ENCODE results near the gene SLC19A1.

SLC19A1 gene

DNA sequence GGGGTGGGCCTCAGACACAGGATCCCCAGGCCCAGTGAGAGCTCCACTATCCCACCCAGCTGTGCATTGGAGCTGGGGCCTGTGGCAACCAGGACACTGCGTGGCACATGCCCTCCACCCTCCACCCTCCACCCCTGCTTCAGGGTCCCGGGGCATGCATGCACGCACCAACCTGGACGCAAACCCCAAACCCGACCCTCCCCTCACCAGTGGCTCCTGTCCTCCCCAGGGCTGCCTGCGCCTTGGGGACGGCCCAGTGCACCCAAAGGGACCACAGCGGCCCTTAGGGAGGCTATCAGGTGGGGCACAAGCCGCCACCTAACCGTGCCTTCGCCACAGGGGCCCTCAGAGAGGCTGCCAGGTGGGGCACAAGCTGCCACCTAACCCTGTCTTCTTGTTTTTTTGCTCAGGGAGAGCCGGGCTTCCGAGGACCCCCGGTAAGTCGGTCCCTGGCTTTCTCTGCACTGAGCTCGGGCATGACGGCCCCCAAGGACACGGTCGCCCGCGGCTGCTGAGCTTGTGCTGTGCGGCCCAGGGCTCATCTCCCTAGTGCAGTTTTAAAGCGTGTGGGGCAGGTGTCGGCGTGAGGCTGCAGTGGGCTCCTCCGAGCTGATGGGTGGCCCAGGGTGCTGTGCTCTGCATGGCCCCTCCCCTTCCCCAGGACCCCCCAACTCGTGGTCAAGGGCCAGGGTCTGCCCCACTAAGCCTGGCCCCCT is 47.9 kb downstream of the SLC19A1 start:
- TF ChIP-seq ZNF274 (IDR thresholded peaks at IDR 0.05; ENCODE audit: low read depth, low read length) = no peak
- H3K4me3 ChIP-seq (ENCODE audit: low read length) = no peak overlapping the region

DNA sequence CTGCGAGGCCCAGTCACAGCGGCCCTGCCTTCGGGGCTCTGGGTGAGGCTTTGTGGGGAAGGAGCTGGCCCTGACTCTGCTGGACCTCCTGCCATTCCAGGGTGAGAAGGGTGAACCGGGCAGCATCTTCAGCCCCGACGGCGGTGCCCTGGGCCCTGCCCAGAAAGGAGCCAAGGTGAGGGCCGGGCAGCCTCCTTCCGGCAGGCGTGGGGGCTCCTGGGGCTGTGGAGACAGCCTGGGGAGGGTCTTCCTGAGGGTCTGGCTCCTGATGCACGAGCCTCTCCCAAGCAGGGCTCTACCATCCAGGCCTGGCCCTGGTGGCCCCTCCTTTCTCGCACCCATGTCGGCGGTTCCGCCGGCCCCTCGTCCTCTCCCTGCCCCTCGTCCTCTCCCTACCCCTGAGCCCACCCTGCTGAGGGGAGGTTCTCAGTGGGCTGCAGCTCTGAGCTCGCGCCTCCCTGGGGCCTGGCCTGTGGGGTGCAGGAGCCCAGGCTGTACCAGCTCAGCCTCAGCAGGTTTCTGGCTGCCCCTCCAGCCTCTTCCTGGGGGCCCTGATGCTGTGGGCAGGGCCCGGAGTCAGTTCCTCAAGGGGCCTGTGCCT is 48.7 kb downstream of the SLC19A1 start:
- no peak for TF ChIP-seq ZNF274 (IDR thresholded peaks at IDR 0.05; ENCODE audit: low read depth, low read length)
- no peak overlapping the region for H3K4me3 ChIP-seq (ENCODE audit: low read length)

DNA sequence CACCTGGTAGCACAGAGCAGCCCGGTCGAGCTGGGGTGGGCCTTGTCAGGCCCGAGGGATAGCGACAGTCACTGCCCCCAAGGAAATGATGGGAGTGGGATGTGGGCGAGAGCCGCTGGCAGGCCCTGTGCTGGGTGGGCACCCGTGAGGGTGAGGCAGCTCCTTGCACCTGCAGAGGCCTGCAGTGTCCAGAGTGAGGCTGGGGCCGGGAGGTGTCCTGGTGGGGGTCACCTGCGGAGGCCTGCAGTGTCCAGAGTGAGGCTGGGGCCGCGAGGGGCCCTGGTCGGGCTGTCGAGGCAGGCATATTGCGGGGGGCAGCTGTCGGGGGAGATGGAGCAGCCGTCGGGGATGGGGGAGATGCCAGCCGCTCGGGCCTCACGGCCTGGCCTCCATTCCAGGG is 49.5 kb downstream of the SLC19A1 start:
- no peak overlapping the region for H3K4me3 ChIP-seq (ENCODE audit: low read length)
- TF ChIP-seq ZNF274 (IDR thresholded peaks at IDR 0.05; ENCODE audit: low read depth, low read length) = no peak

DNA sequence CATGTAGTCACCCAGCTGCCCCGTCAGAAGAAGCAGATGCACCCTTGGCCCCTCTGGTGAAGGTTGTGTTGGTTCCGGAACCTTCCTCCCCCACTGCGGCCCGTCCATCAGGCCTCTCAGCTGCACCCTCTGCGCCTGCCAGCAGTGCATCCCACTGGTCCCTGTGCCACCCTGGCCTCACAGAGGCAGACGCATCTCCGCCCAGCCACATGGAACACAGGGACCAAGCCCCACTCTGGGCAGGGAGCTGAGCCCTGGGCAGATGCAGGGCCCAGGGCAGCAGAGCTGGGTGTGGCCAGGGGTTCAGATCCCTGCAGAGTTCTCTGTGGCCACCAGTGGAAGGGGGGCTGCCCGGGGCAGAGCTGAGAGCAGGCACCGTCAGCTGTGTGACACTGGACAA is 50.6 kb downstream of the SLC19A1 start:
- H3K4me3 ChIP-seq (ENCODE audit: low read length) = no peak overlapping the region
- TF ChIP-seq ZNF274 (IDR thresholded peaks at IDR 0.05; ENCODE audit: low read depth, low read length) = no peak

DNA sequence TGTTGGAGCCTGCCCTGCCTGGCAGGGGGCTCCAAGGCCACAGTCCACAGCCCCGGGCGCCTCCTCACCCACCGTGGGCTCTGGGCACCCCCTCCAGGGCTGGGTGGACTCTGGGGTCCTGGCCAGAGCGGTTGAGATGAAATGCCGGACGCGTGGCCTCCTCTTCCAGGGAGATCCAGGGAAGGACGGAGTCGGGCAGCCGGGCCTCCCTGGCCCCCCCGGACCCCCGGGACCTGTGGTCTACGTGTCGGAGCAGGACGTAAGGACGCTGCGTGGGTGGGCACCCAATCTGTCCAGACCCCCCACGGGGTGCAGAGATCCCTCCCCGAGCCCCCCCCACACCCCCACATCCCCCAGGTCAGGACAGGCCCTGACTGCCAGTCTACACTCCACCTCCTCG is 51.2 kb downstream of the SLC19A1 start:
- H3K4me3 ChIP-seq (ENCODE audit: low read length) = no peak overlapping the region
- no peak for TF ChIP-seq ZNF274 (IDR thresholded peaks at IDR 0.05; ENCODE audit: low read depth, low read length)

DNA sequence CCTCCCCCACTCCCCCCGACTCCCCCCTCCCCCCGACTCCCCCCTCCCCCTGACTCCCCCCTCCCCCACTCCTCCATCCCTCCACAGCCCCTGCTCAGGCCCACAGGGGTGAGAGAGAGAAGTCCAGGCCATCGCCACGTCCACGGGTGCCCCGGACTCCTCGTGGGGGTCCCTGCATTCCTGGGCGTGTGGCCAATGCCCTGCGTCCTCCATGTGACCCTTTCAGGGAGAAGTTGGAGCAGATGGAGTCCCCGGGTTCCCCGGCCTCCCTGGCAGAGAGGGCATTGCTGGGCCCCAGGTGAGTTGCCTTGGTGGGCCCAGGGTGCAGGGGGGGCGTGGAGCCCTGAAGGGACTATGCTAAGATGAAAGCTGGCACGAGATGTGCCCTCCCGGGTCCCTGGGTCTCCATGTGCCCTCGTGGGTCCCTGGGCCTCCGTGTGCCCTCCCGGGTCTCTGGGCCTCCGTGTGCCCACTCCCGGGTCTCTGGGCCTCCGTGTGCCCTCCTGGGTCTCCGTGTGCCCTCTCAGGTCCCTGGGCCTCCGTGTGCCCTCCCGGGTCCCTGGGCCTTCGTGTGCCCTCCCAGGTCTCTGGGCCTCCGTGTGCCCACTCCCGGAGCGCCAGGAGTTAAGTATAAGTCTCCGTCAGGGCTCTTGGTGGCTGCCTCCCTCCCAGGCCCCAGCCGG is 52.0 kb downstream of the SLC19A1 start:
- no peak overlapping the region for H3K4me3 ChIP-seq (ENCODE audit: low read length)
- TF ChIP-seq ZNF274 (IDR thresholded peaks at IDR 0.05; ENCODE audit: low read depth, low read length) = no peak

DNA sequence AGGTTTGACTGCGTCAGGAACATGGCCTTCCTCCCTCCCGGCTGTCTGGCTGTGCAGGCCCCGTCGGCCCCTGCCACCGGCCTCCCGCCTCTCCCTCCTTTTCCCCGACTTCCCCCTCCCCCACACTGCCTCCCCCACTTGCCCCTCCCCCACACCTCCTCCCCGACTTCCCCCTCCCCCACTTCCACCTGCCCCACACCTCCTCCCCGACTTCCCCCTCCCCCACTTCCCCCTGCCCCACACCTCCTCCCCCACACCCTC is 52.6 kb downstream of the SLC19A1 start:
- no peak for TF ChIP-seq ZNF274 (IDR thresholded peaks at IDR 0.05; ENCODE audit: low read depth, low read length)

DNA sequence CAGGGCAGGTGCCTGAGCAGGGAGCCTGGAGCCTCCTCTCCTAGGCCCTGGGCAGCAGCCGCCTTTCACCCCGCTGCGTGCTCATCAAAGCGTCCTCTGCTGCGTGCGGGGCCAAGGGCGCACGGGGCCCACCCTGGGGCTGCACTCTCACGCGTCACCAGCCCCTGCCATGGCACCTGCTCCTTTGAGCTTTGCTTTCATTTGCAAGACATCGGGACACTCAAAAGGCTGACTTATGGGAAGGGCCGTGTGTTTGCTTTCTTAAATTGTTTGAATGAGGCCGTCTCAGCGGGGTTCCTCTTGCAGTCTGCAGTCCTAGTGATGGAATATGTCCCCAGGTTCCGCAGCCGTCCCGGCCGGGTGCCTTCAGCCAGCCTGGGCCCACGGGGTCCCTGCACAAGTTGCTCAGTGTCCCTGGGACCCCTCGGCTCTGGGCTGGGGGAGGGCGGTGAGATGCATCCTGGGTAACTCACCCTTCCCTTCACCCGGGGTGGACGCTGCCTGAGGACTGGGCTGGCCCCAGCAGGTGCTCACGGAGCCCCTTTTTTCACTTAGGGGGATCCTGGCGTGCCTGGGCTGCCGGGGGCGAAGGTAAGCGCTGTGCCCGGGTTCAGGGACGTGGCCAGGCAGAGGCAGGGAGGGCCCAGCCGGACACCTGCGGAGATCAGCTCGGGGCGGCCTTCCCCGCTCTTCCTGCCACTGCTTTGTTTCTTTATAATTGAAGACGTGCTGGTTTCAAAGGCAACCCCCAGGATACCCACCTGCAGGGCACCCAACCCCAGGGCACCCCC is 53.1 kb downstream of the SLC19A1 start:
- no peak overlapping the region for H3K4me3 ChIP-seq (ENCODE audit: low read length)
- no peak for TF ChIP-seq ZNF274 (IDR thresholded peaks at IDR 0.05; ENCODE audit: low read depth, low read length)

More for the DNA sequence above, 52.6 kb downstream of the SLC19A1 start:
- no peak overlapping the region for H3K4me3 ChIP-seq (ENCODE audit: low read length)

DNA sequence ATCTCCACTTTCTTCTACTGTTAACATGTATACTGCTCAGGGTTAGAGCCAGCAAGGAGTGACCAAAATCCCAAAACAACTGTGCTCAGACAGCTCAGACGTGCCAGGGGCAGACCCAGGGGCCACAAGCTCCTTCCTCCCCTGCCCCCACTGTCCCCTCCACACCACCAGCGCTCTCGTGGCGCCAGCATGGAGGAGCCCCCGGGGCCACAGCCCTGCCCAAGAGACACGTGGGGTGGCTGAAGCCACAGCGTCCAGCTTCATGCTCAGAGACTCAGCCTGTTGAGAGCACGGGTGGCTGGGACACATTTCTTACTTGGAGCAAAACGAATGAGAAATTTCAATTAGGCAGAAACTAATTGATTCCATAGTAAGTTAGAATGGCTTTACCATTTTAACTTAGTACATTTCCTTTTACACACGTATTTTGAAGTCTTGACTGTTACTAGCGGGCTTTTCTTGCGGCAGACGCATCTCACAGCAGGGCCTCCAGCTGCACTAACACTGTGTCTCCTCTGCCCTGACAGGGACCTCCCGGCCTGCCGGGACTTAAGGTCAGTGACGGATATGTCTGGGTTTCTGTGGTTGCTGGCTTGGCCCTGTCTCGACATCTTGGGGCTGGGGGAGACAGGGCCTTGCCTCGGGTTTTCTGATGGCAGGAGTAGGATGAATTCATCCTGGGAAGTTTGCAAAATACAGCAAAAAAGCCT is 54.2 kb downstream of the SLC19A1 start:
- H3K4me3 ChIP-seq (ENCODE audit: low read length) = no peak overlapping the region
- TF ChIP-seq ZNF274 (IDR thresholded peaks at IDR 0.05; ENCODE audit: low read depth, low read length) = no peak

DNA sequence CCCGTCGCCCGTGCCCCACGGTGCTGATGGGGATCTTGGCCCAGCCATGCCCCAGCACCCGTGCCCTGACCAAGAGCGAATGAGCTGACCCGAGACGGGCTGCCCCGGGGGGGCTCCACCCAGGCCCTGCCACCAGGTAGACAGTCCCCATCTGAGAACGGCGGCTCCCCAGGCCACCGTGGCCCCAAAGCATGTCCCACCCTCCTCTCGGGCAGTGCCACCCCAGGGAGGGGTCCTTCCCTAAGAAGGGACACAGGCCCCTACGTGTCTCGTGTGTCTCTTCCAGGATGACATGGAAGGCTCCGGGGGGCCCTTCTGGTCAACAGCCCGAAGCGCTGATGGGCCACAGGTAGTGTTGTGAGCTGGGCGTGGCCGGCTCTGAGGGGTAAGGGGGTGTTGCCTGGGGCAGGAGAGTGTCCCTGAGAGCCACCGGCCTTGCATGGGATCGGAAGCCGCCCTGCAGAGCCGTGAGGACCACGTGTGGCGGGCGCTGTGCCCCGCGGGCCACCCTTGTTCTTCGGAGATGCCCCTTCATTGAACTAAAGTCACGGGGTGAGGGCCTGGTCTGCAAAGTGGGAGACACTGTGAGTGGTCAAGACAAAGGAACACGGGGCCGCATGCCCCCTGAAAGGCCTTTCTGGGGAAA is 55.0 kb downstream of the SLC19A1 start:
- TF ChIP-seq ZNF274 (IDR thresholded peaks at IDR 0.05; ENCODE audit: low read depth, low read length) = no peak
- H3K4me3 ChIP-seq (ENCODE audit: low read length) = no peak overlapping the region

DNA sequence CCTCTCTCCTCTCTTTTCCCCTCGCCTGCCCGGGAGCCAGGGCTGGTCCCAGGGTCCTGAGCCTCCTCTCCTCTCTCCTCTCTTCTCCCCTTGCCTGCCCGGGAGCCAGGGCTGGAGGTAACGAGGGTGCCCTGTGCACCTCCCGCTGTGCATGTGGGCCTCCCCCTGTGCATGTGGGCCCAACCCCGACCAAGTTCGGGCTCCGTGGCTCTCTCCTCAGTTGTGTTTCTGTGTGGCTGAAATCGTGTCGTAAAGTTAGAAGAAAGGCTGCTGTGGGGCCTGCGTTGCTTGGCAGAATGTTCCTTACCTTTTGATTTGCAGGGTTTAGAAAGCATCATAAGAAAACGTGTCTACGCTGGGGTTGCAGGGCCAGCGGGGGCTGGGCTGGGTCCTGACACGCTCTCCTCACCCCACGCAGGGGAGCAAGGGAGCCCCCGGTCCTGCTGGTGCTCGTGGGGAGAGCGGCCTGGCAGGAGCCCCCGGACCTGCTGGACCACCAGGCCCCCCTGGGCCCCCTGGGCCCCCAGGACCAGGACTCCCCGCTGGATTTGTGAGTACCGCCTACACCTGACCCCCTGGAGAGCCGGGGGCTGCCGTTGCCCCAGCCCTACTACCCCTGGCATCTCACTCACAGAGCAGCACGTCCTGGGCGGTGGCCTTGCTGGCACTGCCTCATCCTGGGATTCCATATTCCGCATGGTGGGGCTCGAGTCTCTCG is 55.6 kb downstream of the SLC19A1 start:
- no peak for TF ChIP-seq ZNF274 (IDR thresholded peaks at IDR 0.05; ENCODE audit: low read depth, low read length)
- no peak overlapping the region for H3K4me3 ChIP-seq (ENCODE audit: low read length)

DNA sequence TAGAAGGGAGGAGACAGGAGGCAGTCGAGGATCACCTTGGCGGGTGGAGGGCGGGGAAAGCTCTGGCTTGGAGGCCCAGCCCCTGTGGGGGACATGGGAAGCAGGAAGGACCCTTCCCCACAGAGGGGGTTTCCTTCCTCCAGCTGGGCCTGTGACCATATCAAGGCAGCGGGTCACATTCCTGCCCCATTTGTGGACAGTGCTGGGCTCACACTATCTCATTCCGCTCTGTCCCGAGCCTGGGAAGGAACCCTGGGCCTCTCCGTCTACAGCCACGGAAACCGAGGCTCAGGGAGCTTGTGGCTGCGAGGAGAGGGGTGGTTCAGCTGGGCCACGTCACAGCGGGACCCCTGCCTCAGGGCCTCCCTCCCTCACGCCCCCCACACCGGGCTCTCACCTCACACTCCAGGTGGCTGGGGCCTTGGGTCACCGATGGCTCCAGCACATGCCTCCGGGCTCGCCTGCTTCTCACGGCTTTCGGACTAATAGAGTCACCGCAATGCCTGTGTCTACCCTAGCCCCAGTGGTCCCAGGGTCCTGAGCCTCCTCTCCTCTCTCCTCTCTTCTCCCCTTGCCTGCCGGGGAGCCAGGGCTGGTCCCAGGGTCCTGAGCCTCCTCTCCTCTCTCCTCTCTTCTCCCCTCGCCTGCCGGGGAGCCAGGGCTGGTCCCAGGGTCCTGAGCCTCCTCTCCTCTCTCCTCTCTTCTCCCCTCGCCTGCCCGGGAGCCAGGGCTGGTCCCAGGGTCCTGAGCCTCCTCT is 56.4 kb downstream of the SLC19A1 start:
- H3K4me3 ChIP-seq (ENCODE audit: low read length) = no peak overlapping the region

More for the DNA sequence above, 56.4 kb downstream of the SLC19A1 start:
- TF ChIP-seq ZNF274 (IDR thresholded peaks at IDR 0.05; ENCODE audit: low read depth, low read length) = no peak

Data from GM08714 (cell line).